OCI-LY3 (cell line): ENCODE measurements around the gene VSIG10L.

Source experiments
- H2AFZ ChIP-seq: fragments of 200-600, 300-600 bp; shearing (Covaris generic); 2 replicates; pipeline ENCODE4 v1.6.0; 2014; ENCODE audit warnings: antibody characterized with exemption, low read depth, low read length
- H3K27ac ChIP-seq: fragments of 200-600, 300-600 bp; sonication (generic); 2 replicates; pipeline ENCODE4 v1.5.1; 2014; ENCODE audit warnings: mild to moderate bottlenecking, low read length, moderate library complexity, mixed read lengths
- H3K27me3 ChIP-seq: fragments of 200-600, 300-600 bp; sonication (generic); 2 replicates; pipeline ENCODE4 v1.6.1; 2014; ENCODE audit warnings: low read depth, low read length, mixed read lengths
- H3K36me3 ChIP-seq: fragments of 200-600, 300-600 bp; sonication (generic); replicated peaks from 2 replicates; pipeline ENCODE3; 2014; ENCODE audit warnings: low read depth, low read length, mixed read lengths
- H3K4me1 ChIP-seq: fragments of 300-600, 200-600 bp; sonication (generic); 2 replicates; pipeline ENCODE4 v1.6.1; 2014; ENCODE audit warnings: low read length, mixed read lengths
- H3K4me2 ChIP-seq: fragments of 200-600, 300-600 bp; sonication (generic); 2 replicates; pipeline ENCODE4 v1.6.1; 2014; ENCODE audit warnings: low read length, mixed read lengths
- H3K4me3 ChIP-seq: fragments of 300-600, 200-600 bp; sonication (generic); 2 replicates; pipeline ENCODE4 v1.5.1; 2014; ENCODE audit warnings: antibody characterized with exemption, mild to moderate bottlenecking, low read length, moderate library complexity
- H3K79me2 ChIP-seq: fragments of 300-600, 200-600 bp; shearing (Covaris generic); 2 replicates; pipeline ENCODE4 v1.6.1; 2014; ENCODE audit warnings: mild to moderate bottlenecking, low read length, mixed read lengths
- H3K9ac ChIP-seq: fragments of 300-600, 200-600 bp; shearing (Covaris generic); 2 replicates; pipeline ENCODE4 v1.6.0; 2014; ENCODE audit warnings: mild to moderate bottlenecking, low read length, moderate library complexity
- H3K9me3 ChIP-seq: fragments of 200-600, 300-600 bp; shearing (Covaris generic); 2 replicates; pipeline ENCODE4 v1.6.1; 2014; ENCODE audit warnings: low read length, mixed read lengths; ENCODE audit not compliant: insufficient read depth
- H4K20me1 ChIP-seq: fragments of 200-600, 300-600 bp; sonication (generic); 2 replicates; pipeline ENCODE4 v1.6.1; 2016; ENCODE audit warnings: low read length, mixed read lengths; ENCODE audit not compliant: insufficient read depth
- EZH2phosphoT487 ChIP-seq: fragments of 200-600 bp; shearing (Covaris generic); IDR thresholded peaks from 2 replicates; pipeline ENCODE4 v1.6.1; 2018; ENCODE audit warnings: antibody characterized with exemption, mixed run types, low read depth
- TF ChIP-seq, protein P1 (sequence below): fragments of 200-600, 300-600 bp; sonication (generic); IDR thresholded peaks from 2 replicates; pipeline ENCODE4 v1.5.1; 2014; ENCODE audit warnings: antibody characterized with exemption, low read length, low read depth

The VSIG10L gene

DNA sequence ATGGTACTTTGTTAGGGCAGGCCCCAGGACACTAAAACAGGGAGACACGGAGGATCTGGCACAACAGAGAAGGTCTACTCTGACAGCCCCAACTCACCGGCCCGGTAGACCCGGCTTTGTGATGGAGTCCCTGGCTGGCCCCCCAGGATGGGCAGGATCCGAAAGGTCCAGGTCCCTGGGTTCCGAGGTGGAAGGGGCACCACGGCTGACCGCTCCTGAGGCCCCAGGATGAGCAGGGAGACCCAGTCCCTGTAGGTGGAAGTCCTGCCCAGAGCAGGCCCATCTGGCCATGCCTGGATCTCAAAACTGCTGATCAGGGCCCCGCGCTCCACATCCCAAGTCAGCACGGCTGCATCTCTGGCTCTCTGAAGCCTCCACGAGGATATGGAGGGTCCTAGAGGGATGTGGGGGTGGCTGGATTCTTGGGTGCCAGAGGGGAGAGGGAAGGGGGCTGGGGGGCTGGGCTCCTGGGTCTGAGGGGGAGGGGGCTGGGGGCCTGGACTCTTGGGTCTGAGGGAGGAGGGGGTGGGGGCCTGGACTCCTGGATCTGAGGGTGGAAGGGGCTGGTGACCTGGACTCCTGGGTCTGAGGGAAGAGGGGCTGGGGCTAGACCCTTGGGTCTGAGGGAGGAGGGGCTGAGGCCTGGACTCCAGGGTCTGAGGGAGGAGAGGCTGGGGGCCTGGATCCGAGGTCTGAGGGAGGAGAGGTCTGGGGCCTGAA, 4.6 kb downstream of the VSIG10L start:
- no peaks in the 10 kb centered on the region for H3K79me2 ChIP-seq
- H3K9ac ChIP-seq = no peak overlapping the region
- no peak overlapping the region for H3K4me2 ChIP-seq
- no peak for TF ChIP-seq EZH2phosphoT487
- TF ChIP-seq, protein P1, sequence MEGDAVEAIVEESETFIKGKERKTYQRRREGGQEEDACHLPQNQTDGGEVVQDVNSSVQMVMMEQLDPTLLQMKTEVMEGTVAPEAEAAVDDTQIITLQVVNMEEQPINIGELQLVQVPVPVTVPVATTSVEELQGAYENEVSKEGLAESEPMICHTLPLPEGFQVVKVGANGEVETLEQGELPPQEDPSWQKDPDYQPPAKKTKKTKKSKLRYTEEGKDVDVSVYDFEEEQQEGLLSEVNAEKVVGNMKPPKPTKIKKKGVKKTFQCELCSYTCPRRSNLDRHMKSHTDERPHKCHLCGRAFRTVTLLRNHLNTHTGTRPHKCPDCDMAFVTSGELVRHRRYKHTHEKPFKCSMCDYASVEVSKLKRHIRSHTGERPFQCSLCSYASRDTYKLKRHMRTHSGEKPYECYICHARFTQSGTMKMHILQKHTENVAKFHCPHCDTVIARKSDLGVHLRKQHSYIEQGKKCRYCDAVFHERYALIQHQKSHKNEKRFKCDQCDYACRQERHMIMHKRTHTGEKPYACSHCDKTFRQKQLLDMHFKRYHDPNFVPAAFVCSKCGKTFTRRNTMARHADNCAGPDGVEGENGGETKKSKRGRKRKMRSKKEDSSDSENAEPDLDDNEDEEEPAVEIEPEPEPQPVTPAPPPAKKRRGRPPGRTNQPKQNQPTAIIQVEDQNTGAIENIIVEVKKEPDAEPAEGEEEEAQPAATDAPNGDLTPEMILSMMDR = no peak
- no peaks in the 10 kb centered on the region for H4K20me1 ChIP-seq
- H3K4me3 ChIP-seq = no peak overlapping the region
- peaks cover 3% of the 10 kb centered on the region; the same call in 1 of the 2 replicates for H3K4me1 ChIP-seq
- peaks cover 9% of the 10 kb centered on the region; the same call in 1 of the 2 replicates for H3K27me3 ChIP-seq
- no peaks in the 10 kb centered on the region for H3K36me3 ChIP-seq
- no peak overlapping the region for H3K27ac ChIP-seq
- H3K9me3 ChIP-seq = no peaks in the 10 kb centered on the region
- H2AFZ ChIP-seq = no peak overlapping the region

DNA sequence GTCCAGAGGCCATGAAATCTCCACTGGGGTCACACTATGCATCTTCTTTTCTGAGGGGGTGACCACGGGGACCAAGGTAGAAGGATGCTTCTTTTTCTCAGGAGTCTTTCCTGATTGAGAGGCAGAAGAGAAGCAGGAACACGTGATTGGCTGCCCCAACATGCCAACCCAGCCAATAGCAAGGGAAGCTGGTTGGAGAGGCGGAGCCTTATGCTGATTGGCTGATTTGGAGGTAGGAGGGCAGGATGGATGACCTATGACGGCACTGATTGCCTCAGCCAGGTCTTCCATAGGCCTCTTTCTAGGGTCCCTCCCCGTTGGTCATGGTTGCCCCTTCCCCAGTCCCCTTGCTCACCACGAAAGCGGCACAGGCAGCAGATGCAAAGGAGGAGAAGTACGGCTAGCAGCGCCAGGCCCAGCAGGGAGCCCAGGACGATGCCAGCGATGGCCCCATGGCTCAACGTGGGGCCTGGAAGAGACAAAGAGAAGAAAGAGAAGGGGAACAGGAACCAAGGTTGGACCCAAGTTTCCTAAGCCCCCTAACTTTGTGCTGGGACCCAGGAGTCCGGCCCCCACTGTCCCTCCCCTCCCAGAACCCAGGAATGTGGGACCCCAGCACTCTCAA, 8.0 kb downstream of the VSIG10L start:
- Histone ChIP-seq H3K27me3 (no peaks in the 10 kb centered on the region), H3K79me2 (no peaks in the 10 kb centered on the region), H3K4me3 (no peak overlapping the region), H3K27ac (no peak overlapping the region), H2AFZ (no peak overlapping the region), H4K20me1 (no peaks in the 10 kb centered on the region), H3K9me3 (no peaks in the 10 kb centered on the region), H3K9ac (no peak overlapping the region), H3K4me1 (peaks cover 3% of the 10 kb centered on the region; the same call in 1 of the 2 replicates), H3K4me2 (no peak overlapping the region), H3K36me3 (no peaks in the 10 kb centered on the region)
- TF ChIP-seq, protein P1 = no peak
- no peak for TF ChIP-seq EZH2phosphoT487

DNA sequence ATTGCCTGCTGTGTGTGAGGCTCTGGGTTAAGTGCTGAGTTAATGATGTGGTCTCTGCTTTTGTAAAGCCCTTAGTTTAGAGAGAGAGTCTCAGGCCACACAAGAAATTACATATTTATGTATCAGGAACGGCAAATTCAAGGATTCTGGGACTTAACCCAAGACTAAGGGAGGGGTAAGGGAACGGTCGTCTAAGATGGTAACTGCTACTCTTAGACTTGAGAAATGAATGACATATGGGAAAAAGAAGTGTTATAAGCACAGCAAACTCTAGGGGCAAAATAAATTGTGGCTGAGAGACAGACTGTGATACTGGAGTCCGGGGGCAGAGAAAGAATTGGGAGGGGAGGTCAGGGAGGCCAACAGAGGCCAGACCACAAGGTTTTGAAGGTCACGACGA, 10.2 kb downstream of the VSIG10L start:
- Histone ChIP-seq H3K36me3 (no peaks in the 10 kb centered on the region), H3K9me3 (no peaks in the 10 kb centered on the region), H3K27me3 (no peaks in the 10 kb centered on the region), H2AFZ (no peak overlapping the region), H3K4me2 (no peak overlapping the region), H4K20me1 (no peaks in the 10 kb centered on the region), H3K4me3 (no peak overlapping the region), H3K9ac (no peak overlapping the region), H3K79me2 (no peaks in the 10 kb centered on the region), H3K27ac (no peak overlapping the region), H3K4me1 (no peaks in the 10 kb centered on the region)
- no peak for TF ChIP-seq EZH2phosphoT487
- TF ChIP-seq, protein P1 = no peak

DNA sequence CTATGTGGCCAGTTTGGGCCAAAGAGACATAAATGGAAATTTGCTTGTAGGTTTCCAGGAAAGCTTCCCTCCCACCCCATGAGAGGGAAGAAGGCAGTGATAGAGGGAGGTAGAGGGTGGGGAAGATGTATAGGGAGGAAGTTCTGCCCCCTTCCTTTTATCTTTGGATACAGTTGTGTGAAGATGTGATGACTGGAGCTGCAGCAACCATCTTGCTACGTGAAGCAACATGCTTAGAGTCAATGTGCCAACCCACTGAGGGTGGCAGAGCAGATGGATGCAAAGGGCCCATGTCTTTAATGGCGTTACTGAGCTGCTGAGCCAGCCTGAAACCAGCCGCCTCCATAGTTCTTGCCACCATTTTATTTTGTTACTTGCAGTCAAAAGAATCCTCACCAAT, 10.7 kb downstream of the VSIG10L start:
- H3K27ac ChIP-seq = no peak overlapping the region
- no peaks in the 10 kb centered on the region for H3K79me2 ChIP-seq
- H3K9ac ChIP-seq = no peak overlapping the region
- no peak overlapping the region for H3K4me3 ChIP-seq
- no peak overlapping the region for H2AFZ ChIP-seq
- TF ChIP-seq EZH2phosphoT487 = no peak
- TF ChIP-seq, protein P1 = no peak
- H3K9me3 ChIP-seq = no peaks in the 10 kb centered on the region
- H3K4me2 ChIP-seq = no peak overlapping the region
- H4K20me1 ChIP-seq = no peaks in the 10 kb centered on the region
- no peaks in the 10 kb centered on the region for H3K27me3 ChIP-seq
- no peaks in the 10 kb centered on the region for H3K4me1 ChIP-seq
- H3K36me3 ChIP-seq = no peaks in the 10 kb centered on the region
